Measurements from ENCODE around the gene CSNK1G2. TPM values are rescaled to one million over a fixed set of nuclear protein-coding genes. Genes with fewer than 3 reads are reported as not detected.

The CSNK1G2 gene
- total RNA-seq, 1 experiment from 2014 or later, result 126 TPM

DNA sequence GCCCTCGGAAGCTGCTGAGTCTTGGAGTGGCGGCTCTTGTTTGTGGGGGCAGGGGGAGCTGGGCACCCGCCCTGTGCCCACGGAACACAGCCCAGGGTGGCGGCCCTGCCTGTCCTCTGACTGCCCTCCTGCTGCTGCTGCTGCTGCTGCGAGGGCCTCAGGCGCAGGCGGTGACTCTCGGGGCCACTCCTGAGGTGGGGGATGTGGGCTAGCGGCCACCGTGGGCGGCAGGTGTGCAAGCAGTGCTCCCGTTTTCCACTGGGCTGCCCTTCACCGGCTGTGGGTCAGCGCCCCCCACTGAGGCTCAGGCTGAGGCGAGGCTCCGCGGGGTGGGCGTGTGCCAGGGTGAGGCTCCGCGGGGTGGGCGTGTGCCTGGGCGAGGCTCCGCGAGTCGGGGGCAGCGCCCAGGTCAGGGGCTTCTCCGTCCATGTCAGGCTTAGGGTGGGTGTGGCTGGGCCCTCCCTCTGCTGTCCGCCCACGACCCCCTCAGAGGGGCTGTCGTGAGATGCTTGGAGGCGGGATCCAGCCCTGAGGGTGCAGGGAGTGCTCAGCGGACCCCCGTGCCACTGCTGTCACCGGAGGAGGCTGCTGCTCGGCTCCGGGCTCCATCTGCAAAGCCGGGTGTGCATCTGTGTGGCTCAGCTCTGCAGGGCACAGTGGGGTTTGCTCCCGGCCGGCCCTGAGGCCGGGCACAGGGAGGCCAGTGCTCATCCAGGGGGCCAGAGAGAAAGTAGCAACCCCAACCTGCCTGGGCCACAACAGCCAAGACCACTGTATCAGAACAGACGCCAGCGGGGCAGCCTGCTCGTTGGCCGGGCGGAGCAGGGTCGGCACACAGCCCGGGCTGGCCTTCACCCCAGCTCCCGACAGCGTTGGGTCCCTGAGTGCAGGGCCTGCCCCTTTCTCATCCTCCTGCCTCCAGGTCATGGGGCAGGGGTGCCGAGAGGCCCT is 14.5 kb downstream of the CSNK1G2 start:
- Mint-ChIP-seq H3K27me3 (ENCODE audit: low read depth) (no peaks in the 10 kb centered on the region), H3K9me3 (no peaks in the 10 kb centered on the region), H3K4me1 (peaks cover 4% of the 10 kb centered on the region; the same call in 1 of the 2 replicates), H3K27ac (no peak overlapping the region), H3K36me3 (no peaks in the 10 kb centered on the region), H3K4me3 (no peak overlapping the region)
- ATAC-seq (no peak), DNase-seq (ENCODE audit: low spot score) (no peak)
- POLR2A ChIA-PET, result interaction anchor here (0.6 kb wide), 1 partner anchor 10 kb away, joined by 3 read pairs; no protein-coding TSS in a partner anchor
- CTCF ChIA-PET, result interaction anchor here (0.6 to 1.6 kb wide), 5 partner anchors 10 to 118 kb away, joined by 3 to 10 read pairs (median 3); no protein-coding TSS in a partner anchor
- TF ChIP-seq NR3C1 (CRISPR knock-in tag; conservative IDR thresholded peaks at IDR 0.05; ENCODE audit: low read depth) (no peak), EMX1 (CRISPR knock-in tag; IDR thresholded peaks at IDR 0.05) (no peak), CBFB (CRISPR knock-in tag; IDR thresholded peaks at IDR 0.05; ENCODE audit: low read depth) (no peak), PRRX2 (CRISPR knock-in tag; IDR thresholded peaks at IDR 0.05) (no peak), ZNF138 (CRISPR knock-in tag; conservative IDR thresholded peaks at IDR 0.05) (no peak), NFATC4 (CRISPR knock-in tag; IDR thresholded peaks at IDR 0.05) (no peak), TCF7 (CRISPR knock-in tag; IDR thresholded peaks at IDR 0.05; ENCODE audit: low read depth) (no peak), IRF2 (CRISPR knock-in tag; IDR thresholded peaks at IDR 0.05; ENCODE audit: borderline replicate concordance, low read depth) (no peak), ZNF232 (CRISPR knock-in tag; IDR thresholded peaks at IDR 0.05) (no peak), ZNF121 (CRISPR knock-in tag; IDR thresholded peaks at IDR 0.05) (no peak)
- TF ChIP-seq, protein P1, sequence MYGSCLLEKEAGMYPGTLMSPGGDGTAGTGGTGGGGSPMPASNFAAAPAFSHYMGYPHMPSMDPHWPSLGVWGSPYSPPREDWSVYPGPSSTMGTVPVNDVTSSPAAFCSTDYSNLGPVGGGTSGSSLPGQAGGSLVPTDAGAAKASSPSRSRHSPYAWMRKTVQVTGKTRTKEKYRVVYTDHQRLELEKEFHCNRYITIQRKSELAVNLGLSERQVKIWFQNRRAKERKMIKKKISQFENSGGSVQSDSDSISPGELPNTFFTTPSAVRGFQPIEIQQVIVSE (CRISPR knock-in tag; IDR thresholded peaks at IDR 0.05; ENCODE audit: borderline replicate concordance), result no peak
- TF ChIP-seq, protein P2, sequence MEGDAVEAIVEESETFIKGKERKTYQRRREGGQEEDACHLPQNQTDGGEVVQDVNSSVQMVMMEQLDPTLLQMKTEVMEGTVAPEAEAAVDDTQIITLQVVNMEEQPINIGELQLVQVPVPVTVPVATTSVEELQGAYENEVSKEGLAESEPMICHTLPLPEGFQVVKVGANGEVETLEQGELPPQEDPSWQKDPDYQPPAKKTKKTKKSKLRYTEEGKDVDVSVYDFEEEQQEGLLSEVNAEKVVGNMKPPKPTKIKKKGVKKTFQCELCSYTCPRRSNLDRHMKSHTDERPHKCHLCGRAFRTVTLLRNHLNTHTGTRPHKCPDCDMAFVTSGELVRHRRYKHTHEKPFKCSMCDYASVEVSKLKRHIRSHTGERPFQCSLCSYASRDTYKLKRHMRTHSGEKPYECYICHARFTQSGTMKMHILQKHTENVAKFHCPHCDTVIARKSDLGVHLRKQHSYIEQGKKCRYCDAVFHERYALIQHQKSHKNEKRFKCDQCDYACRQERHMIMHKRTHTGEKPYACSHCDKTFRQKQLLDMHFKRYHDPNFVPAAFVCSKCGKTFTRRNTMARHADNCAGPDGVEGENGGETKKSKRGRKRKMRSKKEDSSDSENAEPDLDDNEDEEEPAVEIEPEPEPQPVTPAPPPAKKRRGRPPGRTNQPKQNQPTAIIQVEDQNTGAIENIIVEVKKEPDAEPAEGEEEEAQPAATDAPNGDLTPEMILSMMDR (IDR thresholded peaks at IDR 0.05), result no peak
- TF ChIP-seq, protein P3, sequence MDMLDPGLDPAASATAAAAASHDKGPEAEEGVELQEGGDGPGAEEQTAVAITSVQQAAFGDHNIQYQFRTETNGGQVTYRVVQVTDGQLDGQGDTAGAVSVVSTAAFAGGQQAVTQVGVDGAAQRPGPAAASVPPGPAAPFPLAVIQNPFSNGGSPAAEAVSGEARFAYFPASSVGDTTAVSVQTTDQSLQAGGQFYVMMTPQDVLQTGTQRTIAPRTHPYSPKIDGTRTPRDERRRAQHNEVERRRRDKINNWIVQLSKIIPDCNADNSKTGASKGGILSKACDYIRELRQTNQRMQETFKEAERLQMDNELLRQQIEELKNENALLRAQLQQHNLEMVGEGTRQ (CRISPR knock-in tag; IDR thresholded peaks at IDR 0.05), result no peak
- TF ChIP-seq, protein P4, sequence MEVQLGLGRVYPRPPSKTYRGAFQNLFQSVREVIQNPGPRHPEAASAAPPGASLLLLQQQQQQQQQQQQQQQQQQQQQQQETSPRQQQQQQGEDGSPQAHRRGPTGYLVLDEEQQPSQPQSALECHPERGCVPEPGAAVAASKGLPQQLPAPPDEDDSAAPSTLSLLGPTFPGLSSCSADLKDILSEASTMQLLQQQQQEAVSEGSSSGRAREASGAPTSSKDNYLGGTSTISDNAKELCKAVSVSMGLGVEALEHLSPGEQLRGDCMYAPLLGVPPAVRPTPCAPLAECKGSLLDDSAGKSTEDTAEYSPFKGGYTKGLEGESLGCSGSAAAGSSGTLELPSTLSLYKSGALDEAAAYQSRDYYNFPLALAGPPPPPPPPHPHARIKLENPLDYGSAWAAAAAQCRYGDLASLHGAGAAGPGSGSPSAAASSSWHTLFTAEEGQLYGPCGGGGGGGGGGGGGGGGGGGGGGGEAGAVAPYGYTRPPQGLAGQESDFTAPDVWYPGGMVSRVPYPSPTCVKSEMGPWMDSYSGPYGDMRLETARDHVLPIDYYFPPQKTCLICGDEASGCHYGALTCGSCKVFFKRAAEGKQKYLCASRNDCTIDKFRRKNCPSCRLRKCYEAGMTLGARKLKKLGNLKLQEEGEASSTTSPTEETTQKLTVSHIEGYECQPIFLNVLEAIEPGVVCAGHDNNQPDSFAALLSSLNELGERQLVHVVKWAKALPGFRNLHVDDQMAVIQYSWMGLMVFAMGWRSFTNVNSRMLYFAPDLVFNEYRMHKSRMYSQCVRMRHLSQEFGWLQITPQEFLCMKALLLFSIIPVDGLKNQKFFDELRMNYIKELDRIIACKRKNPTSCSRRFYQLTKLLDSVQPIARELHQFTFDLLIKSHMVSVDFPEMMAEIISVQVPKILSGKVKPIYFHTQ (CRISPR knock-in tag; IDR thresholded peaks at IDR 0.05), result no peak
- TF ChIP-seq, protein P5, sequence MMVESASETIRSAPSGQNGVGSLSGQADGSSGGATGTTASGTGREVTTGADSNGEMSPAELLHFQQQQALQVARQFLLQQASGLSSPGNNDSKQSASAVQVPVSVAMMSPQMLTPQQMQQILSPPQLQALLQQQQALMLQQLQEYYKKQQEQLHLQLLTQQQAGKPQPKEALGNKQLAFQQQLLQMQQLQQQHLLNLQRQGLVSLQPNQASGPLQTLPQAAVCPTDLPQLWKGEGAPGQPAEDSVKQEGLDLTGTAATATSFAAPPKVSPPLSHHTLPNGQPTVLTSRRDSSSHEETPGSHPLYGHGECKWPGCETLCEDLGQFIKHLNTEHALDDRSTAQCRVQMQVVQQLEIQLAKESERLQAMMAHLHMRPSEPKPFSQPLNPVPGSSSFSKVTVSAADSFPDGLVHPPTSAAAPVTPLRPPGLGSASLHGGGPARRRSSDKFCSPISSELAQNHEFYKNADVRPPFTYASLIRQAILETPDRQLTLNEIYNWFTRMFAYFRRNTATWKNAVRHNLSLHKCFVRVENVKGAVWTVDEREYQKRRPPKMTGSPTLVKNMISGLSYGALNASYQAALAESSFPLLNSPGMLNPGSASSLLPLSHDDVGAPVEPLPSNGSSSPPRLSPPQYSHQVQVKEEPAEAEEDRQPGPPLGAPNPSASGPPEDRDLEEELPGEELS (CRISPR knock-in tag; IDR thresholded peaks at IDR 0.05), result no peak
- TF ChIP-seq, protein P6, sequence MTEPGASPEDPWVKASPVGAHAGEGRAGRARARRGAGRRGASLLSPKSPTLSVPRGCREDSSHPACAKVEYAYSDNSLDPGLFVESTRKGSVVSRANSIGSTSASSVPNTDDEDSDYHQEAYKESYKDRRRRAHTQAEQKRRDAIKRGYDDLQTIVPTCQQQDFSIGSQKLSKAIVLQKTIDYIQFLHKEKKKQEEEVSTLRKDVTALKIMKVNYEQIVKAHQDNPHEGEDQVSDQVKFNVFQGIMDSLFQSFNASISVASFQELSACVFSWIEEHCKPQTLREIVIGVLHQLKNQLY (CRISPR knock-in tag; IDR thresholded peaks at IDR 0.05), result no peak

Measured in WTC11 (cell line).